GM12878 (cell line): ENCODE results near the gene SPTBN1.

Experiments
- CTCF ChIP-seq, 3 experiments: IDR thresholded peaks in 2 of 3; conservative IDR thresholded peaks in 1 of 3; 2 replicates each; pipeline ENCODE4 v1.5.1; 2011; ENCODE audit warnings: low read depth in 3 of 3, low read length in 3 of 3, mild to moderate bottlenecking in 3 of 3, control low read depth in 2 of 3, moderate library complexity in 2 of 3, inconsistent platforms in 1 of 3, mixed read lengths in 1 of 3; ENCODE audit not compliant: control insufficient read depth in 2 of 3, insufficient read depth in 1 of 3; ENCODE audit errors: extremely low read depth in 1 of 3
- E2F8 ChIP-seq: fragments of 450-650 bp; IDR thresholded peaks from 2 replicates; pipeline ENCODE4 v1.6.1; 2018; ENCODE audit warnings: mild to moderate bottlenecking, low read depth, moderate library complexity; ENCODE audit not compliant: partially characterized antibody
- ESRRA ChIP-seq: IDR thresholded peaks from 2 replicates; pipeline ENCODE4 v1.6.1; 2012; ENCODE audit warnings: mild to moderate bottlenecking, low read length, improper control_type of control experiment
- FOXM1 ChIP-seq: IDR thresholded peaks from 2 replicates; pipeline ENCODE4 v1.6.1; 2012; ENCODE audit warnings: low read depth, mild to moderate bottlenecking, inconsistent platforms, low read length, moderate library complexity
- GABPA ChIP-seq: IDR thresholded peaks from 2 replicates; pipeline ENCODE4 v1.6.1; 2014; ENCODE audit warnings: antibody characterized with exemption, low read depth, mild to moderate bottlenecking, inconsistent platforms
- HDAC6 ChIP-seq: fragments of 200-600 bp; sonication (generic); IDR thresholded peaks from one replicate; pipeline ENCODE4 v1.8.0; 2017; ENCODE audit warnings: antibody characterized with exemption; ENCODE audit not compliant: unreplicated experiment
- POLR2AphosphoS5 ChIP-seq: IDR thresholded peaks from 2 replicates; pipeline ENCODE4 v1.6.1; 2011; ENCODE audit warnings: mild to moderate bottlenecking, low read length, inconsistent platforms
- RELA ChIP-seq: fragments of 450-650 bp; IDR thresholded peaks from 2 replicates; pipeline ENCODE4 v1.8.0; 2014; ENCODE audit warnings: borderline replicate concordance; ENCODE audit not compliant: partially characterized antibody

GRCh38 chr2:54464341-54464740 is 8.2 kb downstream of the SPTBN1 start:
- TF ChIP-seq FOXM1, result no peak
- no peak for TF ChIP-seq CTCF (IDR thresholded peaks at IDR 0.05 in 2 of 3, conservative IDR thresholded peaks at IDR 0.05 in 1 of 3; ENCODE audit: control insufficient read depth in 2 of 3, extremely low read depth in 1 of 3, insufficient read depth in 1 of 3, low read depth in 3 of 3, low read length in 3 of 3)
- no peak for TF ChIP-seq E2F8
- no peak for TF ChIP-seq GABPA
- no peak for TF ChIP-seq POLR2AphosphoS5
- no peak for TF ChIP-seq HDAC6
- no peak for TF ChIP-seq RELA
- TF ChIP-seq ESRRA, result no peak
